Measurements from ENCODE around the gene MAGI2. TPM values are rescaled to one million over a fixed set of nuclear protein-coding genes. Genes with fewer than 3 reads are reported as not detected.

MAGI2 gene
- polyA plus RNA-seq, 4 donors, result 0.22 to 2.1 (median 1.5) TPM

GRCh38 chr7:78020874-78021249, 1432.6 kb downstream of the MAGI2 start:
- FAIRE-seq (no peak), DNase-seq (no peak)
- Histone ChIP-seq H3K4me1 (ENCODE audit: control insufficient read depth in 3 of 3, insufficient read depth in 2 of 3, low read depth in 1 of 3, low read length in 2 of 3) (peaks cover 0 to 20% (median 6%) of the 10 kb centered on the region in 3 donors), H3K36me3 (ENCODE audit: control insufficient read depth in 3 of 3, insufficient read depth in 2 of 3, low read depth in 1 of 3, low read length in 3 of 3) (no peaks in the 10 kb centered on the region), H3K27me3 (ENCODE audit: control insufficient read depth in 3 of 3, insufficient read depth in 3 of 3, low read length in 3 of 3) (no peaks in the 10 kb centered on the region), H3K27ac (ENCODE audit: low read depth in 1 of 3, low read length in 2 of 3) (no peak overlapping the region), H3K4me3 (ENCODE audit: low read depth in 1 of 3, low read length in 3 of 3) (no peak overlapping the region), H3K9me3 (ENCODE audit: control insufficient read depth in 2 of 2, insufficient read depth in 1 of 2, low read depth in 1 of 2, low read length in 1 of 2) (no peaks in the 10 kb centered on the region)

- Histone ChIP-seq H3K27ac (ENCODE audit: low read depth in 1 of 3, low read length in 2 of 3) (peak overlapping the region; percentile 78 to 99 (median 85)), H3K4me3 (ENCODE audit: low read depth in 1 of 3, low read length in 3 of 3) (peak overlapping the region; percentile 54 to 92 (median 59)), H3K36me3 (ENCODE audit: control insufficient read depth in 3 of 3, insufficient read depth in 2 of 3, low read depth in 1 of 3, low read length in 3 of 3) (no peaks in the 10 kb centered on the region), H3K4me1 (ENCODE audit: control insufficient read depth in 3 of 3, insufficient read depth in 2 of 3, low read depth in 1 of 3, low read length in 2 of 3) (peaks cover 0 to 20% (median 6%) of the 10 kb centered on the region in 3 donors), H3K9me3 (ENCODE audit: control insufficient read depth in 2 of 2, insufficient read depth in 1 of 2, low read depth in 1 of 2, low read length in 1 of 2) (no peaks in the 10 kb centered on the region), H3K27me3 (ENCODE audit: control insufficient read depth in 3 of 3, insufficient read depth in 3 of 3, low read length in 3 of 3) (no peaks in the 10 kb centered on the region)
- WGBS, 3 donors, result 1 to 2% (median 1%) methylated on average over 24 to 25 of the region's 25 CpGs
- FAIRE-seq (peak; percentile 53), DNase-seq (peak; percentile 79 to 84)
Observed at GRCh38 chr7:78020136-78020873, 1433.2 kb downstream of the MAGI2 start.

DNA sequence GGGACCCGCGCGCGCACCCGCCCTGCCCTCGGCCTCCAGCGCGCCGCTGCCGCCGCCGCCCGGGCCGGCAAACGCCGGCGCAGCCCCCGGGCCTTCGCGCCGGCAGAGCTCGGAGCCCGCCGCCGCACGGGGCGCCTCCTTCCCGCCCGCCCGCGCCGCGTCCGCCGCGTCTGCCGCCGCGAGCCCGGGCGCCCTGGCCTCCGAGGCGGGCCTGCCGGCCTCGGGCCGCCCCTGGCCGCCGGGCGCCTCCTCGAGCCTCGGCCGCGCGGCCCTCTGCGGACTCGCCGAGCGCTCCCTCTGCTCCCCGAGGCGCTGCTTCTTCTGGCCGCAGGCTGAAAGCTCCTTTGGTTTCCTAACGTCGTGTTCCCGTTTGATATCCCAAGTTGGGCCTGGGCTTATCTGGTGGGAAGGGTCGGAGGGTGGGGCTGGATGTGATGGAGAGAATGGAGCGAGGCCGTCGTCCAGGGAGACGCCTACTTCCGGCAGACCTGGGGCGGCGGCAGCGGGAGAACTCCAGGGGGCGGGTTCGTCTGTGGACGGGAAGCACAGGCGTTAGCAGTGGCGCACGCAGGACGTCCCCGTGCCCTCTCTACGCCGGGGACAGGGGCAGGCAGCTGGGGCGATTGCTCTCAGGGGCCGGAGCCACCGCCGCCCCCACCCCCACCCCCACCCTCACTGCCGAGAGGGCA, 1433.9 kb downstream of the MAGI2 start:
- WGBS, 3 donors, result 0% methylated on average over 31 to 88 of the region's 88 CpGs
- peak overlapping the region; percentile 54 to 92 (median 59) for H3K4me3 ChIP-seq (ENCODE audit: low read depth in 1 of 3, low read length in 3 of 3)
- no peaks in the 10 kb centered on the region for H3K36me3 ChIP-seq (ENCODE audit: control insufficient read depth in 3 of 3, insufficient read depth in 2 of 3, low read depth in 1 of 3, low read length in 3 of 3)

GRCh38 chr7:78018641-78019446, 1434.6 kb downstream of the MAGI2 start:
- DNase-seq (peak; percentile 44 to 62), FAIRE-seq (no peak)
- Histone ChIP-seq H3K4me1 (ENCODE audit: control insufficient read depth in 3 of 3, insufficient read depth in 2 of 3, low read depth in 1 of 3, low read length in 2 of 3) (peaks cover 0 to 30% (median 6%) of the 10 kb centered on the region in 3 donors), H3K4me3 (ENCODE audit: low read depth in 1 of 3, low read length in 3 of 3) (peak overlapping the region; percentile 49 to 92 (median 54)), H3K9me3 (ENCODE audit: control insufficient read depth in 2 of 2, insufficient read depth in 1 of 2, low read depth in 1 of 2, low read length in 1 of 2) (no peaks in the 10 kb centered on the region), H3K27me3 (ENCODE audit: control insufficient read depth in 3 of 3, insufficient read depth in 3 of 3, low read length in 3 of 3) (no peaks in the 10 kb centered on the region), H3K36me3 (ENCODE audit: control insufficient read depth in 3 of 3, insufficient read depth in 2 of 3, low read depth in 1 of 3, low read length in 3 of 3) (no peaks in the 10 kb centered on the region), H3K27ac (ENCODE audit: low read depth in 1 of 3, low read length in 2 of 3) (peak overlapping the region; percentile 65 to 93 (median 81))
- 4 to 10% (median 8%) methylated on average over 41 to 51 of the region's 51 CpGs for WGBS, 3 donors

More for the DNA sequence above, 1433.9 kb downstream of the MAGI2 start:
- Histone ChIP-seq H3K27me3 (ENCODE audit: control insufficient read depth in 3 of 3, insufficient read depth in 3 of 3, low read length in 3 of 3) (no peaks in the 10 kb centered on the region), H3K9me3 (ENCODE audit: control insufficient read depth in 2 of 2, insufficient read depth in 1 of 2, low read depth in 1 of 2, low read length in 1 of 2) (no peaks in the 10 kb centered on the region), H3K4me1 (ENCODE audit: control insufficient read depth in 3 of 3, insufficient read depth in 2 of 3, low read depth in 1 of 3, low read length in 2 of 3) (peaks cover 0 to 25% (median 6%) of the 10 kb centered on the region in 3 donors), H3K27ac (ENCODE audit: low read depth in 1 of 3, low read length in 2 of 3) (peak overlapping the region; percentile 78 to 99 (median 85))
- peak; percentile 92 to 95 for DNase-seq
- no peak for FAIRE-seq

DNA sequence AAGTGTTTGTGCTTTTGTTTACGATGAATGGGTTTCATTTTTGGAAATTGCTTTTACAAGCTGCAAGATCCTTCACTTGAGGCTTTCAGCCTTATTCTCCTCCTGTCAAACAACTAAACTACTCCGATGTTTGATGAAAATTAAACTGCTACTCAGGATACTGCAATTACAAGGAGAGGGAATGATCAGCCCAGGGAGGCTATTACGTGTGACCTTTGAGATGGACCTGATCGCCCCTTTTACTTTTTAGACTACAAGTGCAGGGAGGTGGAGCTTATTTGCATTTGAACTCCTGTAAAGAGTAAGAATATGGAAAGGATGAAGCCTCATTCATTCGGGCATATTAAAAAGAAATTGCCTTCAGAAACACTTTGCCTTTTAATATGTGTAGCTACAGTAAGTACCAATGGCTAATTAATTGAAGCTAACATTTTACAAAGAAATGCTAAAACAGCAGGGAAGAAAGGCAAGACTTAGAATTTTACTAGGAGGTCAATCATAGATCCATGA, 1435.8 kb downstream of the MAGI2 start:
- H3K4me3 ChIP-seq (ENCODE audit: low read depth in 1 of 3, low read length in 3 of 3), result no peak overlapping the region
- 24 to 44% (median 42%) methylated on average over 5 of the region's 5 CpGs for WGBS, 3 donors
- H3K27ac ChIP-seq (ENCODE audit: low read depth in 1 of 3, low read length in 2 of 3), result no peak overlapping the region
- H3K36me3 ChIP-seq (ENCODE audit: control insufficient read depth in 3 of 3, insufficient read depth in 2 of 3, low read depth in 1 of 3, low read length in 3 of 3), result no peaks in the 10 kb centered on the region
- peak; percentile 51 to 59 for DNase-seq
- no peaks in the 10 kb centered on the region for H3K9me3 ChIP-seq (ENCODE audit: control insufficient read depth in 2 of 2, insufficient read depth in 1 of 2, low read depth in 1 of 2, low read length in 1 of 2)
- FAIRE-seq, result no peak
- H3K27me3 ChIP-seq (ENCODE audit: control insufficient read depth in 3 of 3, insufficient read depth in 3 of 3, low read length in 3 of 3), result no peaks in the 10 kb centered on the region
- H3K4me1 ChIP-seq (ENCODE audit: control insufficient read depth in 3 of 3, insufficient read depth in 2 of 3, low read depth in 1 of 3, low read length in 2 of 3), result peaks cover 0 to 30% (median 6%) of the 10 kb centered on the region in 3 donors

DNA sequence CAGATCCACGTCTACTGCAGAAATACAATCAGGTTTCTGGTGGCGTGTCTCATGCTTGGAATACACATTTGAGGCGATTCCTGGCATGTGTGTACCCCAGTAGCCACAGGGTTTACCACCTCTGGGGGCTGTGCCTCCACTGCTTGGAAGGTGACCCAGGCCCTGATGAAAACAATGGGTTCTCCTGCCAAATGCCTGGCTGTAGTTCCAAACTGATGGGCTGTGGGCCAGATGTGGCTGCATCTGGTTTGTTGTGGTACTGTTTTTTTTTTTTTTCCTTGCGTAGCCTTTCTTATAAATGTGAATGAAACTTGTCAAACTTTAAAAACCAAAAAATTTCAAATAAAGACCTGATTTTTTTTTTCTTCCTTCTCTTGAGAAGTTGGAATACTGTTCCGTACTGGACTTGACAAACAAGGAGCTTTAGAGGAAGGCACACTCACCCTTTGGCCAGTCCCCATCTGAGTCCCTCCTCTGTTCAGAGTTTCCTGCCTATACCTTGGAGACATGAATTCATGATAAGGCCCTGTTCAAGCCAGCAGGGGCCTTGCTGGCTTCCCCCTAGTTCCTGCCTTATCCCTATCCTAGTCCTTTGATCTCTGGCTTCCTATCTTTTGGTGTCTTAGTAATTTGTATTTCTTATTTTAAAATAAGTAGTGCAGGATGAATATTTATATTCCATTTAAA, 1437.8 kb downstream of the MAGI2 start:
- WGBS, 3 donors, result 38 to 74% (median 48%) methylated on average over 5 of the region's 5 CpGs
- peaks cover 0 to 30% (median 6%) of the 10 kb centered on the region in 3 donors for H3K4me1 ChIP-seq (ENCODE audit: control insufficient read depth in 3 of 3, insufficient read depth in 2 of 3, low read depth in 1 of 3, low read length in 2 of 3)
- FAIRE-seq, result no peak

DNA sequence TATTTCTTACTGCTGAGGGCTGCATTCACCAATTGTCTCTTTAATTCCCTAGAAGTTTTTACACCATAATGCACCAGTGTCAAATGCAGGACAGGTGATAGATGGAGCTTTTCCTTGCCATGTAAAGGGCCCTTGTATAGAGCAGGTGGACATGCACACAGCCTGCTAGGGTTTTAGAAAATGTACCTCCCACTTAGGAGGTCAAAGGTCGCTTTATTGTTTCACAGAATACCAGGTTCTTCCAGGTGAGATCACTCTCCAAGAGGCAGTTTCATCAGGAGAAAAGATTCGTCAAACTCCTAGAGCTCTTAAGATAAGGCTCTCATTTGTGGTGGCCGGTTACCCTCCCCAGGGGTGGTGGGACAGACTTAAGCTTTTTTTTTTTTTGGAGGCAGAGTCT, 1439.1 kb downstream of the MAGI2 start:
- DNase-seq (peak; percentile 65 to 66), FAIRE-seq (no peak)
- WGBS, 3 donors, result 12 to 60% (median 43%) methylated on average over 3 of the region's 3 CpGs
- peaks cover 0 to 27% (median 6%) of the 10 kb centered on the region in 3 donors for H3K4me1 ChIP-seq (ENCODE audit: control insufficient read depth in 3 of 3, insufficient read depth in 2 of 3, low read depth in 1 of 3, low read length in 2 of 3)
- H3K27ac ChIP-seq (ENCODE audit: low read depth in 1 of 3, low read length in 2 of 3), result no peak overlapping the region
- no peaks in the 10 kb centered on the region for H3K9me3 ChIP-seq (ENCODE audit: control insufficient read depth in 2 of 2, insufficient read depth in 1 of 2, low read depth in 1 of 2, low read length in 1 of 2)
- H3K27me3 ChIP-seq (ENCODE audit: control insufficient read depth in 3 of 3, insufficient read depth in 3 of 3, low read length in 3 of 3), result no peaks in the 10 kb centered on the region
- no peak overlapping the region for H3K4me3 ChIP-seq (ENCODE audit: low read depth in 1 of 3, low read length in 3 of 3)
- H3K36me3 ChIP-seq (ENCODE audit: control insufficient read depth in 3 of 3, insufficient read depth in 2 of 3, low read depth in 1 of 3, low read length in 3 of 3), result no peaks in the 10 kb centered on the region

More for the DNA sequence above, 1437.8 kb downstream of the MAGI2 start:
- Histone ChIP-seq H3K4me3 (ENCODE audit: low read depth in 1 of 3, low read length in 3 of 3) (no peak overlapping the region), H3K27ac (ENCODE audit: low read depth in 1 of 3, low read length in 2 of 3) (peak overlapping the region in 1 of 3 donors; percentile 13), H3K27me3 (ENCODE audit: control insufficient read depth in 3 of 3, insufficient read depth in 3 of 3, low read length in 3 of 3) (no peaks in the 10 kb centered on the region), H3K36me3 (ENCODE audit: control insufficient read depth in 3 of 3, insufficient read depth in 2 of 3, low read depth in 1 of 3, low read length in 3 of 3) (no peaks in the 10 kb centered on the region), H3K9me3 (ENCODE audit: control insufficient read depth in 2 of 2, insufficient read depth in 1 of 2, low read depth in 1 of 2, low read length in 1 of 2) (no peaks in the 10 kb centered on the region)
- DNase-seq, result peak; percentile 22 to 70
